OCI-LY1 (cell line): Measurements from ENCODE around the gene NELL1.

Source experiments
- H2AFZ ChIP-seq: fragments of 200-600 bp; sonication (generic), shearing (Covaris generic); 2 replicates; pipeline ENCODE4 v1.6.0; 2014; ENCODE audit warnings: antibody characterized with exemption, mild to moderate bottlenecking, low read length
- H3F3A ChIP-seq: fragments of 200-600 bp; sonication (generic), shearing (Covaris generic); 2 replicates; pipeline ENCODE4 v1.6.0; 2014; ENCODE audit warnings: mild to moderate bottlenecking, antibody characterized with exemption, low read length, moderate library complexity; ENCODE audit not compliant: insufficient read depth
- H3K27ac ChIP-seq: fragments of 200-600 bp; sonication (generic); 2 replicates; pipeline ENCODE4 v1.5.1; 2014; ENCODE audit warnings: low read length, mixed run types, mild to moderate bottlenecking, low read depth; ENCODE audit not compliant: poor library complexity, severe bottlenecking
- H3K27me3 ChIP-seq: fragments of 200-600 bp; sonication (generic); 2 replicates; pipeline ENCODE4 v1.6.0; 2014; ENCODE audit warnings: antibody characterized with exemption, mild to moderate bottlenecking, low read length, moderate library complexity; ENCODE audit not compliant: insufficient read depth
- H3K36me3 ChIP-seq: fragments of 200-600 bp; sonication (generic); 2 replicates; pipeline ENCODE4 v1.6.1; 2014; ENCODE audit warnings: mild to moderate bottlenecking, antibody characterized with exemption, low read length, moderate library complexity, mixed read lengths; ENCODE audit not compliant: insufficient read depth
- H3K4me1 ChIP-seq: fragments of 200-600 bp; sonication (generic); 2 replicates; pipeline ENCODE4 v1.5.1; 2014; ENCODE audit warnings: mild to moderate bottlenecking, low read length, moderate library complexity; ENCODE audit not compliant: insufficient read depth, severe bottlenecking
- H3K4me2 ChIP-seq: fragments of 200-600 bp; sonication (generic), shearing (Covaris generic); 2 replicates; pipeline ENCODE4 v1.6.1; 2014; ENCODE audit warnings: low read length
- H3K4me3 ChIP-seq: fragments of 200-600 bp; sonication (generic); 2 replicates; pipeline ENCODE4 v1.5.1; 2014; ENCODE audit warnings: low read length, low read depth, mild to moderate bottlenecking, mixed read lengths; ENCODE audit not compliant: poor library complexity, severe bottlenecking
- H3K79me2 ChIP-seq: fragments of 200-600 bp; shearing (Covaris generic); 2 replicates; pipeline ENCODE4 v1.6.1; 2016; ENCODE audit warnings: mixed run types, low read length, mixed read lengths; ENCODE audit not compliant: insufficient read depth
- H3K9ac ChIP-seq: fragments of 200-600 bp; sonication (generic), shearing (Covaris generic); 2 replicates; pipeline ENCODE4 v1.6.1; 2014; ENCODE audit warnings: mild to moderate bottlenecking, low read length, mixed read lengths
- H3K9me2 ChIP-seq: fragments of 200-600 bp; sonication (generic), shearing (Covaris generic); 2 replicates; pipeline ENCODE4 v1.6.1; 2014; ENCODE audit warnings: low read depth, mild to moderate bottlenecking, low read length, mixed read lengths
- H3K9me3 ChIP-seq: fragments of 200-600 bp; shearing (Covaris generic); 2 replicates; pipeline ENCODE4 v1.6.1; 2014; ENCODE audit warnings: low read length, mixed read lengths
- H4K20me1 ChIP-seq: fragments of 200-600 bp; sonication (generic), shearing (Covaris generic); 2 replicates; pipeline ENCODE4 v1.6.0; 2016; ENCODE audit warnings: mild to moderate bottlenecking, low read length; ENCODE audit not compliant: insufficient read depth
- EZH2 ChIP-seq: fragments of 200-600 bp; sonication (generic), shearing (Covaris generic); IDR thresholded peaks from 2 replicates; pipeline ENCODE4 v1.8.0; 2017; ENCODE audit warnings: borderline replicate concordance, mixed run types, mild to moderate bottlenecking, antibody characterized with exemption, low read length, moderate library complexity, mixed read lengths
- TF ChIP-seq, protein P1 (sequence below): fragments of 200-600 bp; sonication (generic), shearing (Covaris generic); IDR thresholded peaks from 2 replicates; pipeline ENCODE4 v1.5.1; 2017; ENCODE audit warnings: mild to moderate bottlenecking, antibody characterized with exemption, low read length, moderate library complexity, mixed read lengths

NELL1 gene

DNA sequence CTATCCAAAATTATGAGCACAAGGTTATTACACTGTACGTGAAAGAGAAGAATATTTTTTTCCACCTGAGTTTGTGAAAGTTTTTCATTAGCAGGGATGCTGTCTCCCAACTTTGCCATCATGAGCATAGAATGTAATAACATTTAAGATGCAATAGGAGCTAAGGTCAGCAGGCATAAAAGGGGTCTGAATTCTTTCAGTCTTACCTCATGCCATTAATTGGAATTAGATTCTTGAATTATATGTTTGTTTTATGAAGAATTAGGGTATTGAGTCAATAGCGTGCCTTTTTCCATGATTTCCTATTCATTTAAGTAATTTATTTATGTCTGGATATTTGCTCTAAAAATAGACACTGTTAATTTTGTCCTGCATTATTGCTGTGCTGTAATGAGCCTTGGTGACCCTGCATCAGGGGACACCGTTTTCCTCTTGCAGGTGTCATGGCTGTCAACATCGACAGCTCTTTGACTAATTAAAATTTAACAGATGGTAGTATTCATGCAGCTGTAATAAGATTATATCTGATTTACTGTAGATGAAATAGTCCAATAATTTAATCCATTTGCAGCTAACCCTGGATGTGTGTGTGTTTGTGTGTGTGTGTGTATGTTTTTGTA lies 637.5 kb downstream of the NELL1 start:
- Histone ChIP-seq H3K9ac (no peak overlapping the region), H4K20me1 (no peaks in the 10 kb centered on the region), H3K27me3 (no peaks in the 10 kb centered on the region), H3K36me3 (no peaks in the 10 kb centered on the region), H3K9me2 (no peaks in the 10 kb centered on the region), H3K9me3 (no peaks in the 10 kb centered on the region), H3K27ac (no peak overlapping the region), H3K4me3 (no peak overlapping the region), H3K79me2 (no peaks in the 10 kb centered on the region), H3F3A (no peaks in the 10 kb centered on the region), H3K4me2 (no peak overlapping the region), H2AFZ (no peak overlapping the region), H3K4me1 (no peaks in the 10 kb centered on the region)
- TF ChIP-seq, protein P1, sequence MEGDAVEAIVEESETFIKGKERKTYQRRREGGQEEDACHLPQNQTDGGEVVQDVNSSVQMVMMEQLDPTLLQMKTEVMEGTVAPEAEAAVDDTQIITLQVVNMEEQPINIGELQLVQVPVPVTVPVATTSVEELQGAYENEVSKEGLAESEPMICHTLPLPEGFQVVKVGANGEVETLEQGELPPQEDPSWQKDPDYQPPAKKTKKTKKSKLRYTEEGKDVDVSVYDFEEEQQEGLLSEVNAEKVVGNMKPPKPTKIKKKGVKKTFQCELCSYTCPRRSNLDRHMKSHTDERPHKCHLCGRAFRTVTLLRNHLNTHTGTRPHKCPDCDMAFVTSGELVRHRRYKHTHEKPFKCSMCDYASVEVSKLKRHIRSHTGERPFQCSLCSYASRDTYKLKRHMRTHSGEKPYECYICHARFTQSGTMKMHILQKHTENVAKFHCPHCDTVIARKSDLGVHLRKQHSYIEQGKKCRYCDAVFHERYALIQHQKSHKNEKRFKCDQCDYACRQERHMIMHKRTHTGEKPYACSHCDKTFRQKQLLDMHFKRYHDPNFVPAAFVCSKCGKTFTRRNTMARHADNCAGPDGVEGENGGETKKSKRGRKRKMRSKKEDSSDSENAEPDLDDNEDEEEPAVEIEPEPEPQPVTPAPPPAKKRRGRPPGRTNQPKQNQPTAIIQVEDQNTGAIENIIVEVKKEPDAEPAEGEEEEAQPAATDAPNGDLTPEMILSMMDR, result no peak
- TF ChIP-seq EZH2, result no peak

DNA sequence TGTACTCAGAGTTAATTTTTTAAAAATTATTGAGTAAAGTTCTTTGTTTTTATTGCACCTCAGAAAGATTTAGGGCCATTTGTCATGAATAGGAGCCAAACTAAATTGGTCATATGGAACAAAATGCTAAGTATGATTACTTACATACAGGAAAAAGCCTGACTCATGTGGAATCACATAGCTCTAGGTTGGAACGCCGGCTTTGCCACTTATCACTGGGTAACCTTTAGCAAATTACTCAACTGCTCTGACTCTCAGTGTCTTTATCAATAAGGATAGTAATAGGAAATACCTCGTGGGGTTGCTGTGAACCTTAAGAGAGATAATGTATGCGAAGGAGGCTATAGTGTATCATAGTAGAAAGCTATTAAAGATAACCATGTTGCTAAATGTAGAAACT lies 638.5 kb downstream of the NELL1 start:
- Histone ChIP-seq H3K79me2 (no peaks in the 10 kb centered on the region), H3F3A (no peaks in the 10 kb centered on the region), H3K27me3 (no peaks in the 10 kb centered on the region), H2AFZ (no peak overlapping the region), H3K4me1 (no peaks in the 10 kb centered on the region), H4K20me1 (no peaks in the 10 kb centered on the region), H3K4me2 (no peak overlapping the region), H3K9me2 (no peaks in the 10 kb centered on the region), H3K36me3 (no peaks in the 10 kb centered on the region), H3K27ac (no peak overlapping the region), H3K9me3 (no peaks in the 10 kb centered on the region), H3K4me3 (no peak overlapping the region), H3K9ac (no peak overlapping the region)
- TF ChIP-seq, protein P1, result no peak

DNA sequence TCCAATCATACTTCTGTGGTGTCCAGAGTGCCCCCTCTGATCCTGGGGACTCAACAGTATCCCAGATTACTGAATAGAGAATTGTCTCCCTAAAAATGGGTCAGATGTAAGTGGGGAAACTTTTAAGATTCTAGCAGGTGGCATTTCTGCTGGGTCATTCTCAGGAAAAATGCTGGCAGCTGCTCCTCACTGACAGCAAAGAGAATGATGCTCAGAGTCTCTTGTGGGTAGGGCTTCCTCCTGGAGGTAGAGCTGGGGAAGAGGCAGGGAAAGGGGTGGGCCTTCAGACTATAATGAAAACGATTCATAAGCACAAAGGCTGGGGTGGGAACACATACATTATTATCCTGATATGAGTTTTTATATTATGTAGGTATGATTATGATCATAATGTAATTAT lies 647.2 kb downstream of the NELL1 start:
- H4K20me1 ChIP-seq, result no peaks in the 10 kb centered on the region
- no peak overlapping the region for H3K27ac ChIP-seq
- H3K36me3 ChIP-seq, result no peaks in the 10 kb centered on the region
- H3K4me2 ChIP-seq, result no peak overlapping the region
- no peak overlapping the region for H3K9ac ChIP-seq
- no peaks in the 10 kb centered on the region for H3K79me2 ChIP-seq
- no peaks in the 10 kb centered on the region for H3K9me2 ChIP-seq
- TF ChIP-seq EZH2, result no peak
- TF ChIP-seq, protein P1, result no peak
- H3K4me1 ChIP-seq, result no peaks in the 10 kb centered on the region
- H3K27me3 ChIP-seq, result no peaks in the 10 kb centered on the region
- no peak overlapping the region for H2AFZ ChIP-seq
- no peaks in the 10 kb centered on the region for H3F3A ChIP-seq
- no peak overlapping the region for H3K4me3 ChIP-seq
- H3K9me3 ChIP-seq, result no peaks in the 10 kb centered on the region
